GM12873 (cell line): ENCODE data around the gene PRR30.

Experiments used
- TF ChIP-seq, protein P1 (sequence below): IDR thresholded peaks from 2 replicates; pipeline ENCODE4 v1.5.1; 2012; ENCODE audit warnings: low read depth, mild to moderate bottlenecking, moderate library complexity, low read length, control low read depth; ENCODE audit not compliant: insufficient read depth; ENCODE audit errors: missing control alignments

The PRR30 gene

DNA sequence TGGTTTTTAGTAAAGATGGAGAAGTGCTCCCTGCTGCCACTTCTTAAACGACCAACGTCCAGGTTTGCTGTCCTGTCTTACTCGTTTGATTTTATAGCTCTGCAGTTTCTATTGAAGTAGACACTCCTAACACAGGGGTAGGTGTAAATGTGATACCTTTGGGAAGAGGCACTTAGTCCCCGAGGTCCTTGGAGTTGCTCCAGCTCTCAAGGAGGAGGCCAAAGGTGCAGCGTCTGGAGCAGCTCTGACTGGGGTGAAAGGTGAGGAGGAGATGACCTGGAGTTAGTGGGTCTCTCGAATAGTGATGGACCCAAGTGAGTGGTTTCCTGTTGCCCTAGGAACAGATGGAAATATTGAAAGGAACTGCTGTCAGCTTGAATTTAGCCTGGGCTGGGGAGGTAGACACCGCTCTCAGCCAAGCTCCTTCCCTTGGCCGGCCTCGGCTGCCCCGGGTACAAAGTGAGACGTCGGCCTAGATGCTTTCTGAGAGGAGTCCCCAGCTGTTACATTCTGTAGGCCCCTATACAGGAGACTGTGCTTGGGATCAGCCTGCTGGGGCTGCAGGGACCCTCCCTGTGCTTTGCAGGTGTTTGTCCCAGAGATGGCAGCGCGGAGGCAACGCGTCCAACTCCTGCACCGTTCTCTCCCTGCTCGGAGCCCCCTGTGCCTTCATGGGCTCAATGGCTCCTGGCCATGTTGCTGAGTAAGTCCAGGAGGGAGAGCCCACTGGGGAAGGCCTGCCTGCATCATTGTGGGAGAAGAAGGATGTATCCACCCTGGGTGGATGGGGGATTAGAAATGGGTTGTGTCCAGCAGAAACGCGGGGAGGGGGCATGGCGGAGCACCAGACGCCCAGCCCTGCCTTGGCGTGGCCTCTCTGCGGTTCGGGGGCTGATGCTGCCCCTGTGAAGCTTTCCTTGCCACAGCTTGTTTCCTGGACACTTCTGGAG lies 47.2 kb downstream of the PRR30 start:
- TF ChIP-seq, protein P1, sequence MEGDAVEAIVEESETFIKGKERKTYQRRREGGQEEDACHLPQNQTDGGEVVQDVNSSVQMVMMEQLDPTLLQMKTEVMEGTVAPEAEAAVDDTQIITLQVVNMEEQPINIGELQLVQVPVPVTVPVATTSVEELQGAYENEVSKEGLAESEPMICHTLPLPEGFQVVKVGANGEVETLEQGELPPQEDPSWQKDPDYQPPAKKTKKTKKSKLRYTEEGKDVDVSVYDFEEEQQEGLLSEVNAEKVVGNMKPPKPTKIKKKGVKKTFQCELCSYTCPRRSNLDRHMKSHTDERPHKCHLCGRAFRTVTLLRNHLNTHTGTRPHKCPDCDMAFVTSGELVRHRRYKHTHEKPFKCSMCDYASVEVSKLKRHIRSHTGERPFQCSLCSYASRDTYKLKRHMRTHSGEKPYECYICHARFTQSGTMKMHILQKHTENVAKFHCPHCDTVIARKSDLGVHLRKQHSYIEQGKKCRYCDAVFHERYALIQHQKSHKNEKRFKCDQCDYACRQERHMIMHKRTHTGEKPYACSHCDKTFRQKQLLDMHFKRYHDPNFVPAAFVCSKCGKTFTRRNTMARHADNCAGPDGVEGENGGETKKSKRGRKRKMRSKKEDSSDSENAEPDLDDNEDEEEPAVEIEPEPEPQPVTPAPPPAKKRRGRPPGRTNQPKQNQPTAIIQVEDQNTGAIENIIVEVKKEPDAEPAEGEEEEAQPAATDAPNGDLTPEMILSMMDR, result no peak

DNA sequence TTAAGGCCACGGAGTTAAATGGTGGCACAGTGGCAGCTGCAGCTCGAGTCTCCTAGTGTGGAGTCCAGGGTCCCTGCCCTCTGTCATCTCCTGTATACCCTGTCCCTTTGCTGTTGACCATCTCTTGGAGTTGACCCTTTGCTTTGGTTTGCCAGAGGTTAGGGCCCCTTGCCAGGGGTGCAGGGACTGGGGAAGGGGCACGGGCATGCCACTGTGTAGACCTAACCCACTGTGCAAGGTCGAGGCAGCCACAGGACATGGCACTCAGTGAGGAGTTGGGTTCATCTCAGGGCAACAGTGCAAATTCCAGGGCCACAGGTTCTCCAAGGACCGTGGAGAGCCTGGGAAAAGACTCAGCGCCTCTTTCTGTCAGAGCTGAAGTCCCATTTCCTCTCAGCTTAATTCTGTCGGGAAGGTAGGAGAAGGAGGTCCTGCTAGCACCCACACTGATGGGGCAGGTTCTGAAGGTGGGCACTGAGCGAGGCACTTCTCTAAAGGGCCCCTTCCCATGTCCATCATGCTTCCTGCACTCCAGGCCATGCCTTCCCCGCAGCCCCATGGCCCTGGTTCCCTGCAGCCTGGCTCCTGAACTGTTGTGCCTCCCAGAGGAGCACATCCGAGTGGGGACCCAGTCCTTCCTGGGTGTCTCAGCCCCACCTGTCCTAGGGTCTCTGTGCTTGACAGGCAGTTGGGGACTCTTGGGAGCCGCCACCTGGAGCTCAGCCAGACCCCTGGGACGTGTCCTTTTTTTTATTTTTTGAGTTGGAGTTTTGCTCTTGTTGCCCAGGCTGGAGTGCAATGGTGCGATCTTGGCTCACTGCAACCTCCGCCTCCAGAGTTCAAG lies 49.9 kb downstream of the PRR30 start:
- TF ChIP-seq, protein P1, result no peak

DNA sequence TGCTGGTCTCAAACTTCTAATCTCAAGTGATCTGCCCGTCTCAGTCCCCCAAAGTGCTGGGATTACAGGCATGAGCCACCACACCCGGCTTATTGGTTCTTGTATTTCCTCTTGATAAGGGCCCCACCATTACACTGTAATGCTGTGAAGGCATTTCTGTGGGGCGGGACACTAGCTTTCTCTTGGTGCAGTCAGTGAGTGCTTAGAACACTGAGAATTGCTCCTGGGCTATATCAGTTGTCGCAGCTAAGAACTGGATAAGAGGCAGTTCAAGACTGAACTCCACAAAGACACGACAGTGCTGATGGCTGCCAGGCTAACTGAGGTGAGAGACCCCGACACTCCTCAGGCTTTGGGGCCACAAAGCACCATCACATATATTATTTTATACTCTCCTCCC lies 50.6 kb downstream of the PRR30 start:
- TF ChIP-seq, protein P1, result no peak

DNA sequence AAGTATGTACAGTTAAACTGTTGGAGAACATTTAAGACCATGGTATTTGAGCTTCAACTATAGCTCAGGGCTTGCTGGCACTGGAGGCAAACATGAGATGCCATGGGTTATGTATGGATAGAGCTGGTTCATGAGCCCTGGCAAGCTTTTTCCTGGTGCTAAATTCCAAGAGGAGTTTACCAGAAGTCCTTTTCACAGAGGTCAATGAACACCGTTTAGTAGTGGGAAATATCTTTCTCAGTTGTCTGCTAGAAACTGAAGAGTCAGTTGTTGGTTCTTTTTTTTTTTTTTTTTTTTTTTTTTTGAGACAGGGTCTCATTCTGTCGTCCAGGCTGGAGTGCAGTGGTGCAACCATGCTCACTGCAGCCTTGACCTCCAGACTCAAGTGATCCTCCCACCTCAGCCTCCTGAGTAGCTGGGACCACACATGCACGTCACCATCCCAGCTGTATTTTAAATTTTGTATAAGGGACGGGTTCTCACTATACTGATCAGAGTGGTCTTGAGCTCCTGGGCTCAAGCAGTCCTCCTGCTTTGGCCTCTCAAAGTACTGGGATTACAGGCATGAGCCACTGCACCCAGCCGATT lies 51.3 kb downstream of the PRR30 start:
- TF ChIP-seq, protein P1, result no peak
